Keratinocyte (primary cell): Measurements from ENCODE around the gene ADGRG1. TPM values are rescaled to one million over a fixed set of nuclear protein-coding genes. Genes with fewer than 3 reads are reported as not detected.

Experiments
- DNase-seq: peaks from one replicate; pipeline ENCODE4 v3.0.0-alpha.2; 2011; ENCODE audit warnings: low read depth, missing footprints, low spot score
- FAIRE-seq: peaks from 2 replicates; lab custom pipeline; 2011; peaks lifted over from hg19 to GRCh38; lab: Jason Lieb, UNC
- H2AFZ ChIP-seq: 2 replicates; pipeline ENCODE4 v1.6.0; 2012; ENCODE audit warnings: low read length, control low read depth, inconsistent platforms; ENCODE audit not compliant: control insufficient read depth
- H3K27ac ChIP-seq: 2 replicates; pipeline ENCODE4 v1.5.1; 2011; ENCODE audit warnings: low read length; ENCODE audit not compliant: control insufficient read depth, insufficient read depth
- H3K27me3 ChIP-seq: 3 replicates; pipeline ENCODE4 v1.6.0; 2011; ENCODE audit warnings: low read length; ENCODE audit not compliant: control insufficient read depth, insufficient read depth; ENCODE audit errors: extremely low read depth
- H3K36me3 ChIP-seq, 2 experiments: 2 replicates in 1 of 2; 3 replicates in 1 of 2; pipeline ENCODE4 v1.5.1; 2011; ENCODE audit warnings: low read length in 2 of 2, mild to moderate bottlenecking in 1 of 2; ENCODE audit not compliant: control insufficient read depth in 2 of 2, insufficient read depth in 2 of 2; ENCODE audit errors: extremely low read depth in 1 of 2
- H3K4me1 ChIP-seq: 3 replicates; pipeline ENCODE4 v1.5.1; 2011; ENCODE audit warnings: low read length; ENCODE audit not compliant: control insufficient read depth, insufficient read depth; ENCODE audit errors: extremely low read depth
- H3K4me2 ChIP-seq: 3 replicates; pipeline ENCODE4 v1.6.0; 2011; ENCODE audit warnings: low read depth, low read length; ENCODE audit not compliant: control insufficient read depth, insufficient read depth; ENCODE audit errors: extremely low read depth
- H3K4me3 ChIP-seq, 3 experiments: fragments of 200-600 bp in 1 of 3; sonication (generic) in 1 of 3; 2 replicates in 2 of 3; 3 replicates in 1 of 3; pipeline ENCODE4 v1.5.1; 2011 to 2016; ENCODE audit warnings: low read length in 3 of 3, mild to moderate bottlenecking in 3 of 3, control low read depth in 2 of 3, inconsistent platforms in 1 of 3, low read depth in 1 of 3, mixed read lengths in 1 of 3, mixed run types in 1 of 3, moderate library complexity in 1 of 3; ENCODE audit not compliant: control insufficient read depth in 2 of 3, insufficient read depth in 2 of 3; ENCODE audit errors: extremely low read depth in 1 of 3
- H3K79me2 ChIP-seq: 2 replicates; pipeline ENCODE4 v1.6.0; 2012; ENCODE audit warnings: low read length; ENCODE audit not compliant: control insufficient read depth, insufficient read depth
- H3K9ac ChIP-seq: 3 replicates; pipeline ENCODE4 v1.6.0; 2011; ENCODE audit warnings: low read length; ENCODE audit not compliant: control insufficient read depth, insufficient read depth; ENCODE audit errors: extremely low read depth
- H3K9me1 ChIP-seq: 3 replicates; pipeline ENCODE4 v1.6.0; 2011; ENCODE audit warnings: low read length; ENCODE audit not compliant: control insufficient read depth, insufficient read depth; ENCODE audit errors: extremely low read depth
- H3K9me3 ChIP-seq: 2 replicates; pipeline ENCODE4 v1.5.1; 2012; ENCODE audit warnings: low read depth, low read length; ENCODE audit not compliant: control insufficient read depth
- H4K20me1 ChIP-seq: 3 replicates; pipeline ENCODE4 v1.6.0; 2011; ENCODE audit warnings: low read length; ENCODE audit not compliant: control insufficient read depth, insufficient read depth; ENCODE audit errors: extremely low read depth
- CTCF ChIP-seq, 3 experiments: IDR thresholded peaks in 1 of 3; conservative IDR thresholded peaks in 1 of 3; optimal IDR thresholded peaks in 1 of 3; 2 replicates in 2 of 3; 3 replicates in 1 of 3; pipeline versions ENCODE3 to v1.5.1; 2011; ENCODE audit warnings: low read length in 3 of 3, mild to moderate bottlenecking in 3 of 3, moderate library complexity in 2 of 3, control low read depth in 1 of 3, inconsistent platforms in 1 of 3; ENCODE audit not compliant: insufficient read depth in 2 of 3; ENCODE audit errors: extremely low read depth in 1 of 3
- EZH2 ChIP-seq: IDR thresholded peaks from one replicate; pipeline ENCODE4 v1.6.1; 2012; ENCODE audit warnings: inconsistent platforms, mild to moderate bottlenecking, low read length, moderate library complexity
- dilution Hi-C: fragments of 300-500 bp; cut with MboI; formaldehyde crosslinking; loops from one replicate; pipeline ENCODE4 v1.7.0; 2020; ENCODE audit warnings: low sequenced_read_pairs; ENCODE audit not compliant: extremely low pct_ligation_motif_present
- polyA plus RNA-seq, 5 experiments: library from polyadenylated mRNA; depleted of rRNA in 3 of 5; stranded (reverse) in 3 of 5; stranded (forward) in 1 of 5; unstranded in 1 of 5; fragments of >200 nt; gene quantifications; 1 replicate in 1 of 5; 2 replicates in 3 of 5; 3 replicates in 1 of 5; pipeline versions ENCODE4 v1.2.1 to v1.2.3, GENCODE V29; 2011 to 2012; ENCODE audit warnings: missing spikeins in 2 of 5, low read depth in 1 of 5, low replicate concordance in 1 of 5

Gene ADGRG1
- polyA plus RNA-seq, 1 donor (not counting 4 experiments of a cell fraction or from before 2014, with no cell fraction given), result 28.4 TPM

- H4K20me1 ChIP-seq, result no peaks in the 10 kb centered on the region
- H3K9me1 ChIP-seq, result no peaks in the 10 kb centered on the region
- no peak overlapping the region for H3K9ac ChIP-seq
- FAIRE-seq, result no peak
- H3K4me3 ChIP-seq, result no peak overlapping the region
- H3K27me3 ChIP-seq, result no peaks in the 10 kb centered on the region
- no peaks in the 10 kb centered on the region for H3K4me1 ChIP-seq
- H3K36me3 ChIP-seq, result no peaks in the 10 kb centered on the region
- no peak overlapping the region for H3K4me2 ChIP-seq
- DNase-seq, result no peak
- H3K79me2 ChIP-seq, result no peaks in the 10 kb centered on the region
- H2AFZ ChIP-seq, result no peak overlapping the region
- TF ChIP-seq EZH2, result no peak
- no peak for TF ChIP-seq CTCF (optimal IDR thresholded peaks at IDR 0.05 in 1 of 3, IDR thresholded peaks at IDR 0.05 in 1 of 3, conservative IDR thresholded peaks at IDR 0.05 in 1 of 3; ENCODE audit: extremely low read depth in 1 of 3, insufficient read depth in 2 of 3, low read length in 3 of 3)
- dilution Hi-C loops, result no loop called here
- no peak overlapping the region for H3K27ac ChIP-seq
- H3K9me3 ChIP-seq, result no peaks in the 10 kb centered on the region
Measured at GRCh38 chr16:57679016-57679415, 50.6 kb downstream of the ADGRG1 start.

GRCh38 chr16:57679767-57680482 is 51.5 kb downstream of the ADGRG1 start:
- Histone ChIP-seq H3K9ac (no peak overlapping the region), H3K79me2 (no peaks in the 10 kb centered on the region), H3K9me3 (no peaks in the 10 kb centered on the region), H4K20me1 (no peaks in the 10 kb centered on the region), H3K4me2 (no peak overlapping the region), H2AFZ (no peak overlapping the region), H3K27me3 (no peaks in the 10 kb centered on the region), H3K36me3 (no peaks in the 10 kb centered on the region), H3K9me1 (no peaks in the 10 kb centered on the region), H3K4me1 (no peaks in the 10 kb centered on the region), H3K4me3 (no peak overlapping the region), H3K27ac (no peak overlapping the region)
- DNase-seq (no peak), FAIRE-seq (no peak)
- TF ChIP-seq EZH2 (no peak), CTCF (optimal IDR thresholded peaks at IDR 0.05 in 1 of 3, IDR thresholded peaks at IDR 0.05 in 1 of 3, conservative IDR thresholded peaks at IDR 0.05 in 1 of 3; ENCODE audit: extremely low read depth in 1 of 3, insufficient read depth in 2 of 3, low read length in 3 of 3) (no peak)
- dilution Hi-C loops, result no loop called here
